GM12878 (cell line): Measurements from ENCODE around the gene MEAF6. TPM values are rescaled to one million over a fixed set of nuclear protein-coding genes. Genes with fewer than 3 reads are reported as not detected.
A peak's percentile ranks its signal among the peaks of the same experiment; 100 is the strongest.

ENCODE experiments used
- ATAC-seq: fragments of 200-7000 bp; cut with Tn5 transposase; 3 replicates; pipeline ENCODE4 v1.9.1; 2020; ENCODE audit warnings: mild to moderate bottlenecking, moderate library complexity
- BruUV-seq: library from RNA; stranded (reverse); fragments of 400-500 nt; replicated peaks from 2 replicates; lab custom pipeline; 2021; lab: Mats Ljungman, UMichigan
- CTCF ChIA-PET: fragments of 300-600 bp; sonication (Branson Sonifier 250); formaldehyde crosslinking; extraction: SDS; loops from one replicate; lab custom pipeline; 2021; ENCODE audit warnings: inconsistent platforms; lab: Yijun Ruan, JAX
- POLR2A ChIA-PET: fragments of 350-600 bp; formaldehyde crosslinking; extraction: SDS; loops from one replicate; lab custom pipeline; 2021; ENCODE audit warnings: inconsistent platforms; lab: Charles Lee
- RAD21 ChIA-PET: fragments of 300-600 bp; sonication (Branson Sonifier 250); formaldehyde crosslinking; loops from one replicate; lab custom pipeline; 2023; ENCODE audit warnings: antibody characterized with exemption; ENCODE audit not compliant: unreplicated experiment; lab: Charles Lee
- SMC1A ChIA-PET: fragments of 300-600 bp; sonication (Branson Sonifier 250); formaldehyde crosslinking; loops from one replicate; lab custom pipeline; 2023; ENCODE audit not compliant: unreplicated experiment, uncharacterized antibody; lab: Charles Lee
- DNase-seq: peaks from one replicate; pipeline ENCODE4 v3.0.0-alpha.2; 2011; ENCODE audit warnings: low read depth, low spot score
- FAIRE-seq: peaks from 3 replicates; lab custom pipeline; 2011; peaks lifted over from hg19 to GRCh38; lab: Jason Lieb, UNC
- H2AFZ ChIP-seq: 2 replicates; pipeline ENCODE4 v1.6.0; 2011; ENCODE audit warnings: low read depth, low read length, control low read depth; ENCODE audit not compliant: control insufficient read depth
- H3K27ac ChIP-seq: 2 replicates; pipeline ENCODE4 v1.5.1; 2011; ENCODE audit warnings: control low read depth; ENCODE audit not compliant: control insufficient read depth, insufficient read depth
- H3K27me3 ChIP-seq, 2 experiments: replicated peaks in 1 of 2; 2 replicates each; pipeline versions ENCODE4 v1.6.0 to v1.6.1; 2011; ENCODE audit warnings: low read length in 1 of 2; ENCODE audit not compliant: control insufficient read depth in 2 of 2, insufficient read depth in 2 of 2
- H3K36me3 ChIP-seq, 2 experiments: 2 replicates each; pipeline ENCODE4 v1.5.1; 2011; ENCODE audit warnings: low read length in 1 of 2; ENCODE audit not compliant: control insufficient read depth in 2 of 2, insufficient read depth in 2 of 2
- H3K4me1 ChIP-seq: 2 replicates; pipeline ENCODE4 v1.6.1; 2011; ENCODE audit warnings: mild to moderate bottlenecking, low read length, moderate library complexity, mixed read lengths; ENCODE audit not compliant: control insufficient read depth, insufficient read depth
- H3K4me2 ChIP-seq: 2 replicates; pipeline ENCODE4 v1.6.0; 2011; ENCODE audit warnings: control low read depth; ENCODE audit not compliant: control insufficient read depth, insufficient read depth
- H3K4me3 ChIP-seq: fragments of 200-600 bp; sonication (generic); 2 replicates; pipeline ENCODE4 v1.5.1; 2016
- H3K79me2 ChIP-seq: 2 replicates; pipeline ENCODE4 v1.6.0; 2011; ENCODE audit warnings: low read length; ENCODE audit not compliant: control insufficient read depth, insufficient read depth
- H3K9ac ChIP-seq: 2 replicates; pipeline ENCODE4 v1.8.0; 2011; ENCODE audit warnings: low read length, control low read depth, mixed read lengths; ENCODE audit not compliant: control insufficient read depth, insufficient read depth
- H3K9me3 ChIP-seq: replicated peaks from 3 replicates; pipeline ENCODE4 v1.5.1; 2011; ENCODE audit warnings: mild to moderate bottlenecking, low read length; ENCODE audit not compliant: control insufficient read depth, insufficient read depth
- H4K20me1 ChIP-seq: 2 replicates; pipeline ENCODE4 v1.6.0; 2011; ENCODE audit not compliant: control insufficient read depth, insufficient read depth
- ASH2L ChIP-seq: fragments of 300-600, 200-600 bp; sonication (generic); IDR thresholded peaks from 2 replicates; pipeline ENCODE4 v1.6.1; 2017; ENCODE audit warnings: low read depth, mild to moderate bottlenecking, borderline replicate concordance
- BACH1 ChIP-seq: fragments of 450-650 bp; IDR thresholded peaks from 2 replicates; pipeline ENCODE4 v1.6.1; 2017; ENCODE audit warnings: mild to moderate bottlenecking, borderline replicate concordance
- BCL11A ChIP-seq: IDR thresholded peaks from 2 replicates; pipeline ENCODE4 v1.6.1; 2011; ENCODE audit warnings: low read depth, low read length
- BRCA1 ChIP-seq: IDR thresholded peaks from 2 replicates; pipeline ENCODE4 v1.6.1; 2011; ENCODE audit warnings: low read depth, low read length, improper control_type of control experiment
- CBX5 ChIP-seq: sonication (generic); IDR thresholded peaks from 2 replicates; pipeline ENCODE4 v1.6.1; 2016; ENCODE audit warnings: low read depth, moderate library complexity, mild to moderate bottlenecking, inconsistent platforms
- NBN ChIP-seq: fragments of 450-650 bp; IDR thresholded peaks from 2 replicates; pipeline ENCODE4 v1.6.1; 2016
- NFIC ChIP-seq: IDR thresholded peaks from 2 replicates; pipeline ENCODE4 v1.6.1; 2012; ENCODE audit warnings: low read depth, mild to moderate bottlenecking, inconsistent platforms, low read length, moderate library complexity
- POLR2A ChIP-seq: IDR thresholded peaks from 2 replicates; pipeline ENCODE4 v1.6.1; 2011; ENCODE audit warnings: low read depth, mild to moderate bottlenecking, low read length
- SIN3A ChIP-seq: IDR thresholded peaks from 2 replicates; pipeline ENCODE4 v1.6.1; 2012; ENCODE audit warnings: low read depth, low read length, improper control_type of control experiment
- SMARCA5 ChIP-seq: fragments of 450-650 bp; IDR thresholded peaks from 2 replicates; pipeline ENCODE4 v1.6.1; 2017; ENCODE audit warnings: mild to moderate bottlenecking
- SUZ12 ChIP-seq: fragments of 200-600 bp; sonication (generic); IDR thresholded peaks from one replicate; pipeline ENCODE4 v1.6.1; 2018; ENCODE audit warnings: antibody characterized with exemption, mild to moderate bottlenecking; ENCODE audit not compliant: unreplicated experiment
- TCF3 ChIP-seq: IDR thresholded peaks from 2 replicates; pipeline ENCODE4 v1.6.1; 2012; ENCODE audit warnings: low read depth, mild to moderate bottlenecking, low read length, borderline replicate concordance; ENCODE audit not compliant: insufficient read depth
- WGBS: methylation state at CpG from one replicate; pipeline ENCODE4 v1.1.6; 2016; ENCODE audit warnings: low lambda C conversion rate; ENCODE audit not compliant: insufficient replicate concordance, insufficient coverage; ENCODE audit errors: missing lambda C conversion rate; 5-methylcytosine and 5-hydroxymethylcytosine counted together
- in situ Hi-C: fragments of 300-500 bp; cut with MboI; formaldehyde crosslinking; loops from 9 replicates; pipeline ENCODE4 v1.14.3; 2018; ENCODE audit warnings: mixed read lengths
- intact Hi-C: fragments of 100-400 bp; cut with micrococcal nuclease; formaldehyde crosslinking; loops from one replicate; pipeline ENCODE4 v1.14.2; 2022; ENCODE audit not compliant: unreplicated experiment
- polyA plus RNA-seq, 11 experiments: library from polyadenylated mRNA; depleted of rRNA in 4 of 11; unstranded in 6 of 11; stranded (reverse) in 5 of 11; fragments of >200 nt; fragmentation: Nextera tagmentation in 4 of 11; fragmentation: Illumina TruSeq in 1 of 11; extraction: Ambion mirVana in 4 of 11; extraction: Trizol in 1 of 11; gene quantifications; 1 replicate in 1 of 11; 2 replicates in 10 of 11; pipeline versions ENCODE4 v1.2.1 to v1.2.3, GENCODE V29; 2011 to 2016; ENCODE audit warnings: inconsistent platforms in 2 of 11, missing spikeins in 2 of 11, low read depth in 1 of 11
- total RNA-seq, 4 experiments: library from RNA; depleted of rRNA in 3 of 4; stranded (reverse); fragments of >200 nt in 3 of 4; fragmentation: Illumina TruSeq in 1 of 4; extraction: Trizol in 1 of 4; gene quantifications; 2 replicates each; pipeline versions ENCODE4 v1.2.1 to v1.2.3, GENCODE V29; 2013 to 2021
- TF ChIP-seq, protein P1 (sequence below), 3 experiments: IDR thresholded peaks in 2 of 3; conservative IDR thresholded peaks in 1 of 3; 2 replicates each; pipeline ENCODE4 v1.5.1; 2011; ENCODE audit warnings: low read depth in 3 of 3, low read length in 3 of 3, mild to moderate bottlenecking in 3 of 3, control low read depth in 2 of 3, moderate library complexity in 2 of 3, inconsistent platforms in 1 of 3, mixed read lengths in 1 of 3; ENCODE audit not compliant: control insufficient read depth in 2 of 3, insufficient read depth in 1 of 3; ENCODE audit errors: extremely low read depth in 1 of 3
- TF ChIP-seq, protein P2 (sequence below): fragments of 450-650 bp; IDR thresholded peaks from 2 replicates; pipeline ENCODE4 v1.6.1; 2017; ENCODE audit warnings: mild to moderate bottlenecking, moderate library complexity
- TF ChIP-seq, protein P3 (sequence below): IDR thresholded peaks from 2 replicates; pipeline ENCODE4 v1.6.1; 2012; ENCODE audit warnings: low read length, inconsistent platforms

Gene MEAF6
- total and polyA plus RNA-seq, 10 of the 15 experiments (the other 5 are each of a cell fraction or from before 2014, with no cell fraction given) = 30.8 to 75.0 (median 58.1) TPM

DNA sequence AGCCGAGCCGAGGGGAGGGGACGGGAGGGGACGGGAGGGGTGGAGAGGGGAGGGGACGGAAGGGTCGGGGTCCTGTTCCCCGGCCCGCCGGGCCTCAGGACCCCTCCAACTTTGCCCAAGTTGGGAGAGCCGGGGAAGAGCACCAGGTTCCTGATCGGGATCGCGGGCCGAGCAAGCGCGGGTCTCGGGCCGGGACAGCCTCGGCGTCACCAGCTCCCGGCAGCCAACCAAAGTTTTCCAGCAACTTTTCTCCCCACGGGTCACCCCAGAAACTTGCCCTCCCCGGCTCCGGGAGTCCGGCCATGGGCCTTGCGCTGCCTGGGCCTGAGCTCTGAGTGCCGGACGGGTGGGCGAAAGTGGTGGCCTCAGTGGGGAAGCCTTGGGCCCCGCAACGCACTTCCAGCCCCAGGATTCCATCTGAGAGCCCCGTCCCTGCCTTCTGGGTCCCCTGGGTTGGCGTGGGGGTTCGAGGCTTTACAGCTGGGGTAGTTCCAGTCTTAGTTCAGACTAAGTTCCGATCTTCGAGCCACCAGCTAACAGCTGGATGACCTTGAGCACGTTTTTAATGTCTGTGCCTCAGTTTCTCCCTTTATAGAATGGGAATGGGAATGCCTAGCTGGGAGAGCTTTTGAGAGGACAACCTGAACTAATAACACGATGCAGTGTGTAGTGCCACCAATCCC lies 39.7 kb downstream of the MEAF6 start:
- FAIRE-seq = no peak
- no peak for DNase-seq
- Histone ChIP-seq H3K4me3 (peak overlapping the region; percentile 99), H3K4me1 (peaks cover 19% of the 10 kb centered on the region), H2AFZ (no peak overlapping the region), H3K27ac (peak overlapping the region; percentile 99), H3K9me3 (no peaks in the 10 kb centered on the region), H3K36me3 (peaks cover 2 to 11% of the 10 kb centered on the region in 2 experiments), H3K9ac (peak overlapping the region; percentile 94), H4K20me1 (no peaks in the 10 kb centered on the region; the same call in 1 of the 2 replicates), H3K27me3 (no peaks in the 10 kb centered on the region), H3K4me2 (peak overlapping the region; percentile 73), H3K79me2 (peaks cover 54% of the 10 kb centered on the region)
- POLR2A ChIA-PET = interaction anchor here (0.6 to 4.5 kb wide), 18 partner anchors 9 to 1319 kb away, joined by 3 to 35 read pairs (median 4); partner anchors contain the start of genes CDCA8, GNL2, MEAF6 and MRPS15
- 0 out of 3 replicates have a peak, but pooled peaks have one; percentile 0 for ATAC-seq
- SMC1A ChIA-PET = interaction anchor here (0.9 to 3.6 kb wide), 7 partner anchors 9 to 216 kb away, joined by 3 to 23 read pairs (median 4); partner anchors contain the start of gene CDCA8
- RAD21 ChIA-PET = interaction anchor here (1.2 to 10.4 kb wide), 3 partner anchors 12 to 40 kb away, joined by 4 to 82 read pairs (median 13); partner anchors contain the start of gene MEAF6
- WGBS = under 1% methylated on average over 29 of the region's 38 CpGs
- TSS peak; percentile 53 for BruUV-seq
- intact Hi-C loops = loop anchor here (5.0 kb wide), 3 partner anchors 122 to 217 kb away; partner anchors contain the start of genes CDCA8 and GNL2
- in situ Hi-C loops = no loop called here
- CTCF ChIA-PET = interaction anchor here (0.6 to 7.8 kb wide), 8 partner anchors 9 to 180 kb away, joined by 3 to 127 read pairs (median 5); partner anchors contain the start of gene MEAF6
- TF ChIP-seq CBX5 (no peak), SIN3A (no peak), BACH1 (peak; percentile 14; the same call in 1 of the 2 replicates), NBN (no peak), BCL11A (no peak), POLR2A (peak; percentile 76), ASH2L (no peak), TCF3 (0 out of 2 replicates have a peak, but pooled peaks have one; percentile 20), SMARCA5 (no peak), BRCA1 (no peak), SUZ12 (no peak), NFIC (no peak)
- TF ChIP-seq, protein P1, sequence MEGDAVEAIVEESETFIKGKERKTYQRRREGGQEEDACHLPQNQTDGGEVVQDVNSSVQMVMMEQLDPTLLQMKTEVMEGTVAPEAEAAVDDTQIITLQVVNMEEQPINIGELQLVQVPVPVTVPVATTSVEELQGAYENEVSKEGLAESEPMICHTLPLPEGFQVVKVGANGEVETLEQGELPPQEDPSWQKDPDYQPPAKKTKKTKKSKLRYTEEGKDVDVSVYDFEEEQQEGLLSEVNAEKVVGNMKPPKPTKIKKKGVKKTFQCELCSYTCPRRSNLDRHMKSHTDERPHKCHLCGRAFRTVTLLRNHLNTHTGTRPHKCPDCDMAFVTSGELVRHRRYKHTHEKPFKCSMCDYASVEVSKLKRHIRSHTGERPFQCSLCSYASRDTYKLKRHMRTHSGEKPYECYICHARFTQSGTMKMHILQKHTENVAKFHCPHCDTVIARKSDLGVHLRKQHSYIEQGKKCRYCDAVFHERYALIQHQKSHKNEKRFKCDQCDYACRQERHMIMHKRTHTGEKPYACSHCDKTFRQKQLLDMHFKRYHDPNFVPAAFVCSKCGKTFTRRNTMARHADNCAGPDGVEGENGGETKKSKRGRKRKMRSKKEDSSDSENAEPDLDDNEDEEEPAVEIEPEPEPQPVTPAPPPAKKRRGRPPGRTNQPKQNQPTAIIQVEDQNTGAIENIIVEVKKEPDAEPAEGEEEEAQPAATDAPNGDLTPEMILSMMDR (IDR thresholded peaks at IDR 0.05 in 2 of 3, conservative IDR thresholded peaks at IDR 0.05 in 1 of 3; ENCODE audit: control insufficient read depth in 2 of 3, extremely low read depth in 1 of 3, insufficient read depth in 1 of 3, low read depth in 3 of 3, low read length in 3 of 3) = no peak
- TF ChIP-seq, protein P2, sequence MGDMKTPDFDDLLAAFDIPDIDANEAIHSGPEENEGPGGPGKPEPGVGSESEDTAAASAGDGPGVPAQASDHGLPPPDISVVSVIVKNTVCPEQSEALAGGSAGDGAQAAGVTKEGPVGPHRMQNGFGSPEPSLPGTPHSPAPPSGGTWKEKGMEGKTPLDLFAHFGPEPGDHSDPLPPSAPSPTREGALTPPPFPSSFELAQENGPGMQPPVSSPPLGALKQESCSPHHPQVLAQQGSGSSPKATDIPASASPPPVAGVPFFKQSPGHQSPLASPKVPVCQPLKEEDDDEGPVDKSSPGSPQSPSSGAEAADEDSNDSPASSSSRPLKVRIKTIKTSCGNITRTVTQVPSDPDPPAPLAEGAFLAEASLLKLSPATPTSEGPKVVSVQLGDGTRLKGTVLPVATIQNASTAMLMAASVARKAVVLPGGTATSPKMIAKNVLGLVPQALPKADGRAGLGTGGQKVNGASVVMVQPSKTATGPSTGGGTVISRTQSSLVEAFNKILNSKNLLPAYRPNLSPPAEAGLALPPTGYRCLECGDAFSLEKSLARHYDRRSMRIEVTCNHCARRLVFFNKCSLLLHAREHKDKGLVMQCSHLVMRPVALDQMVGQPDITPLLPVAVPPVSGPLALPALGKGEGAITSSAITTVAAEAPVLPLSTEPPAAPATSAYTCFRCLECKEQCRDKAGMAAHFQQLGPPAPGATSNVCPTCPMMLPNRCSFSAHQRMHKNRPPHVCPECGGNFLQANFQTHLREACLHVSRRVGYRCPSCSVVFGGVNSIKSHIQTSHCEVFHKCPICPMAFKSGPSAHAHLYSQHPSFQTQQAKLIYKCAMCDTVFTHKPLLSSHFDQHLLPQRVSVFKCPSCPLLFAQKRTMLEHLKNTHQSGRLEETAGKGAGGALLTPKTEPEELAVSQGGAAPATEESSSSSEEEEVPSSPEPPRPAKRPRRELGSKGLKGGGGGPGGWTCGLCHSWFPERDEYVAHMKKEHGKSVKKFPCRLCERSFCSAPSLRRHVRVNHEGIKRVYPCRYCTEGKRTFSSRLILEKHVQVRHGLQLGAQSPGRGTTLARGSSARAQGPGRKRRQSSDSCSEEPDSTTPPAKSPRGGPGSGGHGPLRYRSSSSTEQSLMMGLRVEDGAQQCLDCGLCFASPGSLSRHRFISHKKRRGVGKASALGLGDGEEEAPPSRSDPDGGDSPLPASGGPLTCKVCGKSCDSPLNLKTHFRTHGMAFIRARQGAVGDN = no peak
- TF ChIP-seq, protein P3, sequence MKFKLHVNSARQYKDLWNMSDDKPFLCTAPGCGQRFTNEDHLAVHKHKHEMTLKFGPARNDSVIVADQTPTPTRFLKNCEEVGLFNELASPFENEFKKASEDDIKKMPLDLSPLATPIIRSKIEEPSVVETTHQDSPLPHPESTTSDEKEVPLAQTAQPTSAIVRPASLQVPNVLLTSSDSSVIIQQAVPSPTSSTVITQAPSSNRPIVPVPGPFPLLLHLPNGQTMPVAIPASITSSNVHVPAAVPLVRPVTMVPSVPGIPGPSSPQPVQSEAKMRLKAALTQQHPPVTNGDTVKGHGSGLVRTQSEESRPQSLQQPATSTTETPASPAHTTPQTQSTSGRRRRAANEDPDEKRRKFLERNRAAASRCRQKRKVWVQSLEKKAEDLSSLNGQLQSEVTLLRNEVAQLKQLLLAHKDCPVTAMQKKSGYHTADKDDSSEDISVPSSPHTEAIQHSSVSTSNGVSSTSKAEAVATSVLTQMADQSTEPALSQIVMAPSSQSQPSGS = no peak
